Measurements from ENCODE around the gene ARPC5. TPM values are rescaled to one million over a fixed set of nuclear protein-coding genes. Genes with fewer than 3 reads are reported as not detected.

Gene ARPC5
- total RNA-seq, 4 donors from 2014 or later = 80.6 to 111 (median 91.1) TPM

DNA sequence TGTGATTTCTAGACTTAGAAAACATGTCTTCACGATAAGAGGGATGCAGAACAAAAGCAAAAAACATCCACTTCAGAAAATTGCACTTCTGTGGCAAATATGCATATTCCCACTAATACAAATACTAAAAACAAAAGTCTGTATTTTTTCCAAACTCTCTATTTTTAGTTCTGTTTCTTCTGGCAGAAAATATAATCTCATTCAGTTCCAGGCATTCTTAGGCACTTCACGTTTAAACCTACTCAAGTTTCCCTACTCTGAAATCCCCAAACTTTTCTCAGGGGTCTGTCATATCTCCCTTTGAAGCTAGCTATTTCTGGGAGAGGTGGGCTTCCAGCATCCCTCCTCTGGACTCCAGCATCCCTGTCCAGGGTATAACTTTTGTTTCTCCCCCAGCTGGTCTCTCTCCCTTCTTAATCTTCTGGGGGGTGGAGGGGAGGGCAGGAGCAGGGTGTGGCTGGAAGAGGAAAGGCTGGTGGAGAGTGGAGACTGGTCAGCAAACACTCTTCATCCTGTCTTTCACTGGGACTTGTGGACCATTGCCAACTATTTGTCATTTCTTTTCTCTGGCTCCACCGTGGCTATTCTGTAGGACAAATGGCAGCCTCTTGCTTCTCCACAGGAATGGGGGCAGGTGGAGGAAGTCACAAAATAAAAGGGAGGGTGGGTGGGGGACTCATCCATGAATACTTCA, 25.7 kb downstream of the ARPC5 start:
- no peaks in the 10 kb centered on the region for H3K36me3 ChIP-seq
- no peaks in the 10 kb centered on the region for H3K27me3 ChIP-seq
- 18% methylated on average over 3 of the region's 3 CpGs for WGBS
- no peak for TF ChIP-seq CTCF (IDR thresholded peaks at IDR 0.05)
- TF ChIP-seq POLR2AphosphoS5 (IDR thresholded peaks at IDR 0.05) = no peak
- no peak for TF ChIP-seq POLR2A (IDR thresholded peaks at IDR 0.05; ENCODE audit: low read depth)
- TF ChIP-seq EP300 (IDR thresholded peaks at IDR 0.05) = no peak
- intact Hi-C loops (cut with DNase I) = no loop called here
- peaks cover 22 to 32% (median 25%) of the 10 kb centered on the region in 4 donors for H3K4me1 ChIP-seq
- peak overlapping the region; percentile 41 to 61 (median 58) for H3K27ac ChIP-seq (replicated peaks in 1 of 4)
- H3K4me3 ChIP-seq = no peak overlapping the region
- no peaks in the 10 kb centered on the region for H3K9me3 ChIP-seq
- no peak for DNase-seq (ENCODE audit: extremely low spot score)

DNA sequence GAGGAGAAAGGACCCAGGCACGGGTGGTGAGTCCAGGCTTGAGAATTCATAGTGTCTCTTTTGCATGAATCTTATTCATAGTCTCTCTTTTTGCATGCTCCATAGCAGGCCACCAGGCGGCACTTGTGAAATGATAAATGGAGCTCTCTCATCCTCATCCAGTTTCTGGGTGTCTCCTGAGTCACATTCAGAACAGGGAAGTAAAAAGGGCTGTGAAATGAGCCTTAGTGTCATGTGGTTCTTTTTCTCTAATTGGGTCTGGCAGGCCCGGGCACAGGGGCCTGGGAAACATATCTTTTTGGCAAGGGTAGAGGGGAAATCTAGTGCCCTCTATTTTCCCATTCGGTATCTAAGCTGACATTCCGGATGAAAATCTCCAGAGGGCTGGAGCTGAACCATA, 26.3 kb downstream of the ARPC5 start:
- intact Hi-C loops (cut with DNase I) = no loop called here
- TF ChIP-seq EP300 (IDR thresholded peaks at IDR 0.05) (no peak), POLR2AphosphoS5 (IDR thresholded peaks at IDR 0.05) (peak; percentile 11 to 23), POLR2A (IDR thresholded peaks at IDR 0.05; ENCODE audit: low read depth) (no peak), CTCF (IDR thresholded peaks at IDR 0.05) (peak; percentile 48 to 61 (median 55))

DNA sequence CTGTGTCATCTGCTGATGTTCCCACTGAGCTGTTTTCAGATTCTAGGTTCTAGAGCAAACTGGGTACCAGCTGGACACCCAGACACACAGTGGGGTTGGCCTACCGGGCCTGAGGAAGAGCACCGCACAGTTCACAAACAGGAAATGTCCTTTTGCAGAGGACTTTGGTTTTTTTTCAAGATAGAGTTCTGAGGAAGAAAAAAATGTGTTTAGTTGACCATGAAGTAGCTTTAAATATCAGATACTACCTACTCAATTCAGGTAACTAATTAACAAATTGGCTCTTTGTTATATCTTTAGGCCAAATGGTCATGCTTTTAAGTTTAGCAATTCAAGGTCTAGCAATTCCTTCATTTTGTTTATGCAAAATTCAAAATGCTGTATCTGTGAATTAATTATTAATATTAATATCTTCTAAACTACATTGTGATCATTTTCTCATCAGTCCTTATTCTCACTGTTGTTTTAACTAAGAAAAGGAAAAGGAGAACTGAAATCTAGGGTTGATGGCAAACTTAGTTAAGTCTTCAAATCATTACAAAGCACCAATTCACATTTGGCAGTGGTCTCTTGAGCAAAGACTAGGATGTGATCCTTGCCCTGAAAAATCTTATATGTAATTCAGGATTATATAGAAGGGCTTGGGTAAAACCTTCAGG, 28.1 kb downstream of the ARPC5 start:
- DNase-seq (ENCODE audit: extremely low spot score) = no peak
- intact Hi-C loops (cut with DNase I) = no loop called here
- no peaks in the 10 kb centered on the region for H3K36me3 ChIP-seq
- H3K4me1 ChIP-seq = peaks cover 22 to 32% (median 25%) of the 10 kb centered on the region in 4 donors
- 65% methylated on average over 2 of the region's 2 CpGs for WGBS
- no peaks in the 10 kb centered on the region for H3K27me3 ChIP-seq
- TF ChIP-seq EP300 (IDR thresholded peaks at IDR 0.05) (no peak), CTCF (IDR thresholded peaks at IDR 0.05) (no peak), POLR2AphosphoS5 (IDR thresholded peaks at IDR 0.05) (no peak), POLR2A (IDR thresholded peaks at IDR 0.05; ENCODE audit: low read depth) (no peak)
- H3K9me3 ChIP-seq = no peaks in the 10 kb centered on the region
- no peak overlapping the region for H3K27ac ChIP-seq (replicated peaks in 1 of 4)
- H3K4me3 ChIP-seq = no peak overlapping the region

More for the DNA sequence above, 26.3 kb downstream of the ARPC5 start:
- H3K4me1 ChIP-seq = peaks cover 22 to 32% (median 25%) of the 10 kb centered on the region in 4 donors
- no peaks in the 10 kb centered on the region for H3K36me3 ChIP-seq
- 23% methylated on average over 5 of the region's 5 CpGs for WGBS
- H3K9me3 ChIP-seq = no peaks in the 10 kb centered on the region
- DNase-seq (ENCODE audit: extremely low spot score) = no peak
- H3K4me3 ChIP-seq = no peak overlapping the region
- peak overlapping the region; percentile 41 to 61 (median 58) for H3K27ac ChIP-seq (replicated peaks in 1 of 4)
- no peaks in the 10 kb centered on the region for H3K27me3 ChIP-seq

- no peaks in the 10 kb centered on the region for H3K36me3 ChIP-seq
- TF ChIP-seq CTCF (IDR thresholded peaks at IDR 0.05) = no peak
- no peak for TF ChIP-seq POLR2AphosphoS5 (IDR thresholded peaks at IDR 0.05)
- no peak for TF ChIP-seq POLR2A (IDR thresholded peaks at IDR 0.05; ENCODE audit: low read depth)
- no peak for TF ChIP-seq EP300 (IDR thresholded peaks at IDR 0.05)
- no peak overlapping the region for H3K4me3 ChIP-seq
- peaks cover 22 to 32% (median 25%) of the 10 kb centered on the region in 4 donors for H3K4me1 ChIP-seq
- WGBS = 83% methylated on average over 2 of the region's 2 CpGs
- H3K27me3 ChIP-seq = no peaks in the 10 kb centered on the region
- intact Hi-C loops (cut with DNase I) = no loop called here
- no peak overlapping the region for H3K27ac ChIP-seq (replicated peaks in 1 of 4)
- no peaks in the 10 kb centered on the region for H3K9me3 ChIP-seq
- no peak for DNase-seq (ENCODE audit: extremely low spot score)
Observed at GRCh38 chr1:183605904-183606303, 29.7 kb downstream of the ARPC5 start.
